GM21723 (cell line): Measurements from ENCODE around the gene ULBP1.
"Not testable (repeated sequence)": the region's sequence is repeated elsewhere in the genome, so short reads cannot be mapped to it uniquely, and the experiment has no call there.

Experiments
- ATAC-seq: cut with Tn5 transposase; IDR thresholded peaks from one replicate; pipeline ENCODE4 v1.9.1; 2021; ENCODE audit warnings: mild to moderate bottlenecking, moderate library complexity; ENCODE audit not compliant: unreplicated experiment

ULBP1 gene

DNA sequence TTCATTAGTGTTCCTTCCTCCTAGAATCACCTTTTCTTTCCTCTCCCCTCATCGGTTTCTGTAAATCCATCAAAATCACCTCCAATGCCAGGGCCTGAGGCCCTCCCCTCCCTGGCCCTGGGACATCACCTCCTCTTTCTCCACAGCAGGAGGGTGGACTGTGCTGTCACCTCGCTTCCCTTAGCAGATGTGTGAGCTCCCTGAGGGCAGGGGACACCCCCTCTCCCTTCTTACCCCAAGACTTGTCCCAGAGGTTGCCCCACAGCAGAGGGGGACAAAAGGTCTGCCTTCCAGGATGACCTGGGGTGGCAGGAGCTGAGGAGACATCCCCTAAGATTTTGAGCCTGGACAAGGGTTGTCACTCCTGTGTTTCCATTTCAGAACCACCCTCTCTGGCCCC is 5.9 kb downstream of the ULBP1 start:
- no peak for ATAC-seq

DNA sequence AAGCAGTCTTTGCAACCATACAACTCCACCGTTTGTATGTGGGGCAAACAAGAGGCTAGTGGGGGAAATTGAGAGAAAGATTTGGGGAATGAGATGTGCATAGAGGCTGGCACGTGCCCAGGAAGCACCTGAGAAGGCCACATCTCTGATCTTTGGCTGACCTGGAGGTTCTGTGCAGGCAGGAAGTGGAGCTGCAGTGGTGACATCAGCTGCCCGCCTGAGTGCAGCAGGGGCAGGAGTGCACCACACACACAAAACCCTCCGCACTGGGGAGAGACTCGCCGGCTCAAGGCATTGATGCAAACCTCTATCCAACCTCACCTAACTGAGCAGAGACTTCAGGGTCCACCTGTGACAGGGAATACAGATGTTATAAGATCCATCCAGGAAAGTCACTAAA is 10.7 kb downstream of the ULBP1 start:
- not testable (repeated sequence) for ATAC-seq

DNA sequence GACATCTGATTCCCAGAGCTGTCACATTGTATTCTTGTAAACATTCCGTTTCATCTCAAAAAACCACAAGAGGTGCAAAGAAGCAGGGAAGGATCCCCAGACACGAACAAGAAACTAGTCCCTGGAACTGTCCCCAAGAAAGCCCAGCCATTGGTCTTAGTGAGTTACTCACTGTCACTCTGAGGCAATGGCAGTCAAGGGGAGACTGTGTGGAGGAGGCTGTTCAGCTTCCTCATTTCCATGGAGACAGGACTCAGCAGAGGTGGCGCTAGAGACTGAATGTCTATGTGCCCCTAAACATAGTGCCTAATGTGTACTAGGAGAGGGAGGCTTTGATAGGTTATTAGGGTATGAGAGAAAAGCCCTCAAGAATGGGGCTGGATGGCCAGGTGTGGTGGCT is 11.1 kb downstream of the ULBP1 start:
- ATAC-seq = no peak

DNA sequence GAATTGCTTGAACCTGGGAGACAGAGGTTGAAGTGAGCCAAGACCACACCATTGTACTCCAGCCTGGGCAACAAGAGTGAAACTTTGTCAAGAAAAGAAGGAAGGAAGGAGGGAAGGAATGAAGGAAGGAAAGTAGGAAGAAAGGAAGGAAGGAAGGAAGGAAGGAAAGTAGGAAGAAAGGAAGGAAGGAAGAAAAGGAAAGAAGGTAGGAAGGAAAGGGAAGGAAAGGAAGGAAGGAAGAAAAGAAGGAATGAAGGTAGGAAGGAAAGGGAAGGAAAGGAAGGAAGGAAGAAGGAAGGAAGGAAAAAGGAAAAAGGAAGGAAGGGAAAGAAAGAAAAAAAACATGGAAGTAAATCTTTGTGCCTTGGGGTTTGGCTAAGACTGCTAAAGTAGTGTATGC is 11.7 kb downstream of the ULBP1 start:
- ATAC-seq = no peak

DNA sequence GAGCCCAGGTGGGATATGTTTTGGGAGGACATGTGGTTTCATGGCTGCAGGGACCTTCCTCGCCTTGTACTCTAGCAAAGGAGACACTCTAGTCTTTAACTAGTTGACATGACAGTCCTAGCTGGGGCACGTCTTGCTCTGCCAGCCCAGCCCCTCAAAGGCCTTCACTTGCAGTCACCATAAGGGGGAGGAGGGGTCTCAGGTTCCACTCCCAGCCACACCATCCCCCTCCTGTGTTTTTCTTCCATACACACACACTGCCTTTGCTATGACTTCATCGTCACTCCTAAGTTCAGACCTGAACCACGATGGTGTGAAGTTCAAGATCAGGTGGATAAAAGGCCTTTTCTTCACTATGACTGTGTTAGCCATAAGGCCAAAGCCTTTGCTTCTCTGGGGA is 13.5 kb downstream of the ULBP1 start:
- ATAC-seq = no peak

DNA sequence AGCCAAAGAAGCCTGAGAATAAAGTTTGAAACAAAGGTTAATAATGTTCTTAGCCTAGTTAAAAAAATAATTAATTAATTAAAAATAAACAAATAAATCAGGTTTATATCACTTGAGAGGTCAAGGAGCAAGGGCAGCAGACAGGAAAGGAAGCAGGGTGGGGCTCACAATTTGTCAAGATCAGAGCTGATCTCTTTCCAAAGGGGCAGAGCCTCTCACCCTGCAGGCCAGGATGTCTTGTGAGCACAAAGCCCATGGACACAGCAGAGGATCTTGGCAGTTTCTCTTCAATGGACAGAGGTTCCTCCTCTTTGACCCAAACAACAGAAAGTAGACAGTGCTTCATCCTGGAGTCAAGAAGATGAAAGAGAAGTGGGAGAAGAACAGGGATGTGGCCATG is 14.9 kb downstream of the ULBP1 start:
- ATAC-seq = no peak

DNA sequence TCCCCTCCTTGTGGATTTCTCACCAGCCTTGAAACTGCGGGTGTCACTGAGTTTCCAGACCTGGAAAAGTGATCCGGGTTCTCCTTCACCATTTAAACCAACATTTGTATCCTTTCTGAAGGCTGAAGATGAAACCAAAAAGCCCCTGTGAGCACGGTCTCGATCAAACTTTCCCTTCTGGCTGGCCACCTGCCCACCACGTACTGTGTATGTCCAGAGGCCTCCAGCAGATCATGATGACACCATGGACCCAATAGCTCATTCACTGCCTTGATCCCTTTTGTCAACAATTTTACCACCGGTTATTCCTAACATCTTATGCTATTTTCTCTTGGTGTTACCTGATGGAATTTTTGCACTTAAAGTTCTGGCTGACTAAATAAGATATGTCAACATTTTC is 15.6 kb downstream of the ULBP1 start:
- no peak for ATAC-seq

DNA sequence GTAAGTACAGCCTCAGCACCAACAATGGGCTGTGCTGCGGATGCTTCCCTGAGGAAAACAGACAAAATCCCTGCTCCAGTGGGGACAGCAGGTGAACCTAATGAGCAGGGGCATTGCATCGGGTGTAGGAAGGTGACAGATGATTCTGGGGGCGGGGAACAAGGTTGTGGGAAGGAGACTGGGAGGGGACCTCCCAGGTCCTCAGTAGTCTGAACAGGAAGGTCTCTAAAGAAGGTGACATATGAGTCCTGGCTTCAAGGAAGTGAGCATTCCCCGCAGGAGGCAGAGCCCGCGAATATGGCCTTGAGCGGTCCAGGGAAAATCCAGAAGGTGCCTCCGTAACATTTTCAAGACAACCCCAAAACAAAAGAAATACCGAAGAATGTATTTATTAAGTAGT is 19.4 kb downstream of the ULBP1 start:
- no peak for ATAC-seq

DNA sequence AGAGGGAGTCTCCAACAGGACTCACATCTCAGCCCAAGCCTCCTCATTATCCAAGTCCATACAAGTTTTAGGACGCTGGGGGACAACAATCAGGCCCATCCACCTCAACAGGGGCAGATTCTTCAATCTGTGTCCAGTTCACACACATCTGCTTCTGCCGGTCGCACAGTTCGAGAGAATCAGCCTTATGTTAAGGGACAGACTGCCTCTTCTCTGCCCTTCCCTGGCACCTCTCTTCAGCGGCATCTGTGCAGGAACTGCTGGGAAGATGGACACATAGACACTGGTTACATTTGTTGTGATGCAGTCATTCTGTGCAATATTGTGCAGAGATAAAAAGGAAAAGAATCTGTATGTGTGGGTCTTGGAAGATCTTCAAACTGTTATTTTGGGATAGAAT is 21.0 kb downstream of the ULBP1 start:
- ATAC-seq = no peak

DNA sequence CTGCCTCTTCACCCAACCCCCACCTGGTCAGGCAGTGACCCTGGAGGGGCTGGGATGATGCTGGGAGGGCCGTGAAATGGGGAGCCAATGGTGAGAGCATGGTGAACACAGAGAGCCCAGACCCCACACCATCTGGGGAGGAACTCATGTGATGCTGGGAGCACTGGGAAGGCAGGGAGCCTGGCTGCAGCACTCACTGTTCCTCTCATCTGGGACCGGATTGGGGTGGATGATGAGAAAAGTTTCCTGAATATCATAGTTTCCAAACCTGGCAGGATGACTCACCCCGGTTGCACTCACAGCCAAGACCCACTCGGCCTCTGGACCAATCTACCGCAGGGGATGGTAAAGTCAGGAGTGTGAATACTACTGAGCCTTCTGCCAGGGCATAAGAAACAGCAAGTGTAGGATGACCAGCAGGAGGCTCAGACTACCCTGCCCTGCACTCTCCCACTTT is 21.8 kb downstream of the ULBP1 start:
- no peak for ATAC-seq

DNA sequence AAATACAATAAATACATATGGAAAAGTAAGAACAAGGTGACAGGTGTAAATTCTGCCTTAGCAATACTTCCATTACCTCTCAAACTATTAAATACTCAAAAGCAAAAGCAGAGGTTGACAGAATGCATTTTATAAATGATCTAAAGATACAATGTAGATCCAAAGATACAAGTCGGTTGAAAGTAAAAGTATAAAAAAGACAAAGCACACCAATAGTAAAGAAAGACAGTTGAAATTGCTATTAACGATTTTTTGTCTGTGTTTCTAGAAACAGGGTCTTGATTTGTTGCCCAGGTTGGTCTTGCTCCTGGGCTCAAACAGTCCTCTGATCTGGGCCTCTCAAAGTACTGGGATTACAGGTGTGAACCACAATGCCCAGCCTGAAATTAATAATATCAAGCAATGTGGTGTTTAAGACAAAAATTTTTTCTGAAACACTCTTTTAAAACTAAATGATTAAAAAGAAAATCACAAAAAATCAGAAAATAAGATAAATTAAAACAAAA is 23.9 kb downstream of the ULBP1 start:
- ATAC-seq = no peak

DNA sequence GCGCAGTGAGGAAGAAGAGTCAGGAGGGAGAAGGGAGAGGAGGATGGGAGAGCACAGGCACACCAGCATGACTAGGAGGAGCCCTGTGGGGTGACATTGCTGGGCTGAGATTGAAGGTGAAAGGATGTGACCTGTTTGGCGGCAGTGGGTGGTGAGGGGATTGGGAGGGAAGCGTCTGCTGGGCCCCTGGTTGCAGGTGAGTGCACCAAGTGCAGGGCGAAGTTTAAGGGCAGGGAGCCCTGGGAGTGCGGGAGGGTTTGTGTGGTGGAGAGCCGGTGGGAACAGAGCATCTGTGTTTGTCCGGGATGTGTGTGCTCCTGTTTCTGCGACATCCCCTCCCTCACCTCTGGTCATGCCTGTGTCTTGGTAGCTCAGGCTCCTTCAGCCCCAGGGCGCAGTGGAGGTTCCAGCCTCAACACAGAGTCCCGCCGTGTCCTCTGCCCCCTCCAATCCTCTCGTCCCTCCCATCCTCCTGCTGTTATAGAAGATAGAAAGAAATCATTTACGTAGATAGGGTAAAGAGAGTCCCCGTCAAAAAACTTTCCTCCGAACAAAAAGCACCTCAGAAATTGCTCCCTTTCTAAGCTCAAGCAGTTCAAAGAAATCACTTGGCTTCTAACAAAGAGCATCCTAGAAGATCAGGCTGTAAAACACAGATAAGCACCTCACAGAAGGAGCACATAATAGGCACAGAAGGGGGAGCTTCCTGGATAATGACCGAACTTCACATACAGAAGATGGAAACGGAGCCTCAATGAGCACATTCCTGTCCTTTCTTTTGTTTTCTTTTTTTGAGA is 25.0 kb downstream of the ULBP1 start:
- ATAC-seq = no peak

DNA sequence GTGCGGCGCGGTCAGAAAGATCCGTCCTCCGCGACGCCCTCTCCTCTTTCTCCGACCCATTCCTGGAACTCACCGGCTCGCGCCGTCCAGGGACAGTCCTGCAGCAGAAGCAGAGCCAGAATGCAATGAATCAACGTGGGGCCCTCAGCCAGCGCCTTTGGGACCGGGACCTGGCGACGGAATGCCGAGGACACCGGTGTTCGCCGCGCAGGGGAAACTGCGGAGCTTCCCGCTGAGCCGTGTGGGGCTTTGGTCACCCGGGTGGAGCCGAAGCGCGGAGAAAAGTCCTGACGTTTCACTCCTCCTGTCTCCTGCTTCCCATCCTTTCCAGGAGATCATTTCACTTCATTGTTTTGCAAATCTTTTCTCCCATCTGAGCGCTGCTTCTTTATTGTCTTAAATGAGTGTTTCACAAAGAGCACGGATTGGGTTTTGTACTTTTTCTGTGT is 26.5 kb downstream of the ULBP1 start:
- no peak for ATAC-seq

DNA sequence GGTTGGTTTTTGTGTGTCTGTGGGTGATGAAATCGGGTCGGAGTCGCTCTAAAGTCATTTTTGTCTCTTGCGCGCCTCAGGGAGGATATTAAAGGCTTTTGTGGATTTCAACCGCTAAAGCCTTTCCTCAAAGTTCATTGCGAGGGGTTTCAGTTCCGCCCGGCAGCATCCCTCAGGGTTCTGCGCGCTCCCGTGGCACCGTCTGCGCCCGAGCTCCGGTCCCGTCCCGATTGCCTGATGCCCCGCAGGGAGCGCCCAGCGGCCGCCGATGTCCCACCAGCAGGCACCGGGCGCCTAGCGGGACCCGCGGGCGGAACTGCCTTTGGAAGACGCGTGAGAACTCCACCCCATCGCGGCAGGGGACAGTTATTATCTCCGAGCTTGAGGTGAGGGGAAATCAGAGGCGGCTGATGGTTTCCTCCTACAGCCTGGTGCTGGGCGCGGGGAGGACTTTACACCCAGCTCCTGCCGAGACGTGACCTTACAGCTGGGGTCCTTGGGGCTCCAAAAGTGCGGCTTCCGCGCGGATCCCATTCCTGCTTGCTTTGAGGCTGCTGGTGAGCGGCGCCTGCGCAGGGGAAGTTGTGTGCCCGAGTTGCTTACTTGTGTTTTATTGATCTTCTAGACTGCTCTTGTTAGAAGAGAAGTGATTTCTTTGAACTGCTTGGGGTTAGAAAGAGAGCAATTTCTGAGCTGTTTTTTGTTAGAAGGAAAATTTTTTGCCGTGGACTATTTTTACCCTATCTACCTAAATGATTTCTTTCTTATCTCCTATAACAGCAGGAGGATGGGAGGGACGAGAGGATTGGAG is 27.1 kb downstream of the ULBP1 start:
- no peak for ATAC-seq

DNA sequence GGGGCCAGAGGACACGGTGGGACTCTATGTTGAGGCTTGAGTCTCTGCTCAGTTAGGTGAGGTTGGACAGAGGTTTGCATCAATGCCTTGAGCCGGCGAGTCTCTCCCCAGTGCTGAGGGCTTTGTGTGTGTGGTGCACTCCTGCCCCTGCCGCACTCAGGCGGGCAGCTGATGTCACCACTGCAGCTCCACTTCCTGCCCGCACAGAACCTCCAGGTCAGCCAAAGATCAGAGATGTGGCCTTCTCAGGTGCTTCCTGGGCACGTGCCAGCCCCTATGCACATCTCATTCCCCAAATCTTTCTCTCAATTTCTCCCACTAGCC is 27.7 kb downstream of the ULBP1 start:
- not testable (repeated sequence) for ATAC-seq

DNA sequence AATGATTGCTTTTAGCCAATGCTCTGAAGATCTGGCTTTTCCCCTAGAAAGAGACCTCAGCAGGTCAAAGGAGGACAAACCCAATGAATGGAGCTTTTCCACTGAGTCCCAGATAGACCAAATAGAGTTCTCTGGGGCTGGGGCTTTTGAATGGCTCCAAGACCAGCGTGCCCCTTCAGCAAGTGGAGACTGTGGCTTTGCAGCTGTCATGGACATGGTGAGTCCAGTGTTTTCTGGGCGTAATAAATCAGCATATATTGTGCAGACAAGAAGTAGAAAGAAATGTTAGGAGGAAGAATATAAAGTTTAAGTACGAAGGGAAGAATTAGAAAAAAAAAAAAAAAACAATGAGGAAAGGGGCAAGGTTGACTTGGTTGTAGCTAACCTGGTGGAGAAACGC is 28.1 kb downstream of the ULBP1 start:
- ATAC-seq = no peak

DNA sequence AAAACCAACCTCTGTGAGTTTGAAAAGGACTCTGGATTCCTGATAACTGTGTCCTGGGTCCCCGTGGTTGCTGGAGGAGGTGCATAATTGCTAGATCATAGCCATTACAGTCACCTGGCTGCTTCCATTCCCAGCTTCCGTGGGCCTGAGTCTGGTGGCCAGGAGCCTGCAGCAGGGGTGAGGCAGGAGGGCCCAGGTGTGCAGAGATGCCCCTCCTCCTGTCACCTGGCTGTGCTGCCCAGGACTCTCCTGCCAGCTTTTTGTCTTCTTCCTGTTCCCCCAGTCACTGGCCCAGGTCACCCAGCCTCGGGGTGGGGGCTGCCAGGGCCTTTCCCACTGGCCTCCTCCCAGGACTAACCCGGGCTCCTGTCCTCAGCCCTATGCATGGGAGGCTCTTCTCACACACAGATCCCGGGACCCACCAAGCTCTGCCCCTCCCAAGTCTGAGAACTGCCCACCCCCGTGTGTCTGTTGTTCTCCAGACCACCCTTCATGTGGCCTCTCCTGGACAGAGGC is 31.6 kb downstream of the ULBP1 start:
- ATAC-seq = no peak

DNA sequence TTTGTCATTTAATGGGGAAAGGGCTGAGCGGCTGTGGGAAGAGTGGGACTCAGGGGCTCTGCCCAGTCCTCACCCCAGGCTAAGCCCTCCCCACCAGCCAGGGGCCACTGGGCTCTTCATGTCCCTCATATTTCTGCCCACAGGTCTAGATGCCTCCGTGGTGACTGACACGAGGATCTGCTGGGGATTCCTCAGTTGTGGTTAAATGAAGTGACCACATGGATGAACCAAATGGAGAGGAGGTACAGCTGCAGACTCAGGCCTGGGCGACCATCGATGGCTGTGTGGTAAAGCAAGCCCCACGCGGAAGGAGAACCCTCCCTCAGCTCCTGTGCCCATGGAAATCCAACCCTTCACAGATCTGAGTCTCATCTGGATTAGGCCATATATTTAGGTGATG is 32.2 kb downstream of the ULBP1 start:
- ATAC-seq = no peak

DNA sequence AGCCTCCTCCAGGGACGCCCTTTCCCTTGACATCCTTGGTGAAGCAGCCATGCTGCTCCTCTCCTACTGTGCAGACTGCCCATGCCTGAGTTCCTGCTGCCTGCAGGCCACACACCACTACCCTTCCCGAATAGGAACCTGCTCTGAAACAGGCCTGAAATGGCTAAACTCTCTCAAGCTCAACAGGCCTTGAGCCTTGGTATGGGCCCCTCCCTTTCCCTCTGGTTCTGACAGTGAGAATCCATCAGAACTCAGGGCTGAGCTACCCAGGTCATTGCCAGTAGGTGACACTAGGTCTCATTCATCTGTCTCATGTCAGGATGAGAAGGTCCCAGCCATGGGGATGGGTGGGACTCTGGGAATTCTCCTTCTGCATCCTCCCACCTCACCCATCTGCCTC is 35.9 kb downstream of the ULBP1 start:
- no peak for ATAC-seq

DNA sequence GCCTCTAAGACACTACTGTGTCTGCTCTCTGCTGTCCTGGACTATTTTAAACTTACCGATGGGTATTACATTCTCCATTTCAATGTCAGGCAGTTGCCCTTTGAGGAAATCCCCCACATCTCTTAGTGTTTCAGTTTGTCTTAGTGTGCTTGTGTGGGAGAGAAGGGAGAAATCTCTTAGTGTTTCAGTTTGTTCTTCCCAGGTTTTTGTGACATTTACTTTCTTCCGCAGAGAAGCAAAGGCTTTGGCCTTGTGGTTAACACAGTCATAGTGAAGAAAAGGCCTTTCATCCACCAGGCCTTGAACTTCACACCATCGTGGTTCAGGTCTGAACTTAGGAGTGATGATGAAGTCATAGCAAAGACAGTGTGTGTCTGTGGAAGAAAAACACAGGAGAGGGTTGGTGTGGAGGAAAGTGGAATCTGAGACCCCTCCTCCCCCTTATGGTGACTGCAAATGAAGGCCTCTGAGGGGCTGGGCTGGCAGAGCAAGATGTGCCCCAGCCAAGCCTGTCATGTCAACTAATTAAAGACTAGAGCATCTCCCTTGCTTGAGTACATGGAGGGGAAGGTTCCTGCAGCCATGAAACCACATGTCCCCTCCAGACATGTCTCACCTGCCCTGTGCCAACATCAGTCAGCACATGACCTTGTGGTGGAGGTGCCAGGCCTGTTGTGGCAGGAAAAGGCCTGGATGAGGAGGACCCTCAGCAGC is 37.7 kb downstream of the ULBP1 start:
- ATAC-seq = peak; percentile 45

DNA sequence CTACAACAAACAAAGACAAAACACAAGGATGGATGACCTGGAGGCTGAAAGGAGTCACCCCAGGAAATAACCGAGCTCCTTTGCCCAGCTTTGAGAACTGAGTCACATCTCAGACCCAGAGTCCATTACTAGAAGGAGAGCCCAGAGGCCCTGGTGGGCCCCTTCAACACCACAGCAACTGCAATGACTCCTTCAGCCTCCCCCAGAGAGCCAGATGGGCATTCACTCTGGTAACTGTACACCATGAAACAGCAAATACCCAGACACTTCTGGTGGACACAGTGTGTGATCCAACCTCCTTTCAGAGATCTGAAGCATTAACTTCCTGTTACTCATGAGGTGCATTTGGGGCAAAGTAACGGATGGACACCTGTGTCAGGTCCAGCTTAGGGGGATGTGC is 39.0 kb downstream of the ULBP1 start:
- no peak for ATAC-seq
